ENCODE measurements around the gene RFX1. TPM values are rescaled to one million over a fixed set of nuclear protein-coding genes. Genes with fewer than 3 reads are reported as not detected.
A peak's percentile ranks its signal among the peaks of the same experiment; 100 is the strongest.
"Not testable (repeated sequence)": the region's sequence is repeated elsewhere in the genome, so short reads cannot be mapped to it uniquely, and the experiment has no call there.

RFX1 gene
- total RNA-seq, 2 donors from 2014 or later = 7.5 to 7.8 TPM

DNA sequence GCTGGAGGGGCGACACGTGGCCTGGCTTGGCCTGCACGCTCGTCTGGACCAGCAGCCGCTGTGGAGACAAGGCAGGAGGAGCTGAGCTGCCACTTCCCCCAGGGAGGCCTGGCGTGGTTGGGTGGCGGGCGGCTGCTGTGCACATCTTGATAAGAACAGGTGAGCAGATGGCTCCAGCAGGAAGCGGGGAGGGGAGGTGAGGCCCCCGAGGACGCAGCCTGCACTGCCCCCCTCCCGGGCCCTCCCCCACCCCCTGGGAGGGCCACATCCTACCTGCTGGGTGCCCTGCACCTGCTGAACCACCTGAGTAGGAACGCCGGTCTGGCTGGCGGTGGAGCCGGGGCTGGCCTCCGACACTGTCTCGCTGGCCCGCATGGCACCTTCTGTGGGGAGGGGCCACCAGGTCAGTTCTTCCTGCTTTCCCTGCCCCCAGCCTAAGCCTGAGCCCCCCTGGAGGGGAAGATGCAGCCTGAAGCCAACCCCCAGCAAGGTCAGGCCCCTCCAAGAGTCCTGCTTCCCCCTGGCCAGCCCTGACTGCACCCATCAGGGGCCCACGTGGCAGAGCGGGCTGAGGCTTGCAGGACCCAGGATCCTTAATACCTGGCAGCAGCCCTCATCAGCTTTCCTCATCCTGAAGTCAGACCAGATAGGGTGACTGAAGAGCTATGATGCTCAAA, 22.8 kb downstream of the RFX1 start:
- intact Hi-C loops (cut with DNase I) = no loop called here

DNA sequence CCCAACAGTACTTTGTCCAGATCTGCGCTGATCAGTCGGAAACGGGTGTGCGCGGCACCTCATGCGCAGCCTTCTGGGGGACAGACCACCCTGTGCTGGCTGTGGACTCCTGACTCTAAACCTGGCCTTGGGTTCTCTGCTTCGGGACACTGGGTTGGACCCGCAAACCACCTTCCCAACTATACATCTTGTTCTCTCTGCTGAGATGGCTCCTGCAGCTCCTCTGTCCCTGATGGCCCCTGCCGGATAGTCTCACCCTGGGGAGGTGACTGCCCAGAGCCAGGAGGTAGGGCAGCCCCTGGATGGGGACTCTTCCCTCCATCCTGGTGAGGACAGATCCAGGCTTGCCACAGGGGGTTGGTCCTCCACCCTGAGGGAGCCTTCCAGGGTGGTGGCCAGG, 23.3 kb downstream of the RFX1 start:
- intact Hi-C loops (cut with DNase I) = no loop called here

More for the DNA sequence above, 22.8 kb downstream of the RFX1 start:
- DNase-seq (ENCODE audit: low spot score) = no peak

DNA sequence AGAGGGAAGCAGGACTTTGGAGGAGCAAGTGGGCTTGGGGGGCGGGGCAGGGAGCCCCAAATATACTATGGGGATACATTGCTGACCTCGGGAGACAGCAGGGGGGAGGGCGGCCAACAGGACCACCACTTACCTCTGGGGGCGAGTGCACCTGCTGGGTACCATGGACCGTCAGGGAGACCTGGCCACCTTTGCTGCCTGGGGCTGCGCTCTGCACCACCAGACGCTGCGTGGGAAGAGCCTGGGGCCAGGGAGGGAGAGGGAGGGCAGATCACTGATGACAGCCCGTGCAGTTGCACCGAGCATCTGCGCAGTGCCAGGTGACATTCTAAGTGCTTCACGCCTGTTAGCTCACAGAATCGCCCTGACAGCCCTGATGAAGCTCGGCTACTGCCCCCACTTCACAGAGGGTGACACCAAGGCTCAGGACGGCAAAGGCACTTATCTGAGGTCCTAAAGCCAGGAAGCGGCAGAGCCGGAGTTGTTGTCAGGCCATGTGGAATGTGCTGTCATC, 24.1 kb downstream of the RFX1 start:
- intact Hi-C loops (cut with DNase I) = no loop called here

More for the DNA sequence above, 23.3 kb downstream of the RFX1 start:
- DNase-seq (ENCODE audit: low spot score) = no peak

DNA sequence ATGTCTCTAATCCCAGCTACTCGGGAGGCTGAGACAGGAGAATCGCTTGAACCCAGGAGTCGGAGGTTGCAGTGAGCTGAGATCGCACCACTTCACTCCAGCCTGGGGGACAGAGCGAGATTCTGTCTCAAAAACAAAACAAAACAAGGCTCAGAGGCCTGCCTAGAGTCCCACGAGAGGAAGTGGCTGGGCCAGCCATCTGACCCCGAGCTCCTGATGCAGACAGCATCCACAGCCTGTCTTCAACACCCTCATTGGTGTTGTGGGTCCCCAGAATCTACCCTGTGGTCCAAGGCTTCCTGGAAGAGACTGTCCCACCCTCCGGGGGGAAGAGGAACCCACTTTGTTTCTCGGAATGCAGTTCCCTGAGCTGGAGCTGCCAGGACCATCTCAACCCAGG, 24.7 kb downstream of the RFX1 start:
- intact Hi-C loops (cut with DNase I) = no loop called here
- DNase-seq (ENCODE audit: low spot score) = no peak

More for the DNA sequence above, 24.1 kb downstream of the RFX1 start:
- no peak for DNase-seq (ENCODE audit: low spot score)

DNA sequence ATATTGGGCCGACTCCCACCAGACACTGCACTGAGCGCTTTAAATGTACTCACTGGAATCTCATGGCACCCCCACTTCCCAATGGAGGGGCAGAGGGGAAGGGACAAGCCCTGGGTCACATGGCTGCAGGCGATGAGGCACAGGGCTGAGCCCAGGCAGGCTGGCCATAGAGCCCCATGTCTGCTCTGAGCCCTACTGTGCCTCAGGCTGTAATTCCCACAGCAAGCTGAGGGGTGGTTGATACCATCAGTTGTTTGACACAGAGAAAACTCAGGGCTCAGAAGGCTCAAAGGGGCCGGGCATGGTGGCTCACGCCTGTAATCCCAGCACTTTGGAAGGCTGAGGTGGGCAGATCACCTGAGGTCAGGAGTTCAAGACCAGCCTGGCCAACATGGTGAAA, 25.1 kb downstream of the RFX1 start:
- intact Hi-C loops (cut with DNase I) = no loop called here
- no peak for DNase-seq (ENCODE audit: low spot score)

DNA sequence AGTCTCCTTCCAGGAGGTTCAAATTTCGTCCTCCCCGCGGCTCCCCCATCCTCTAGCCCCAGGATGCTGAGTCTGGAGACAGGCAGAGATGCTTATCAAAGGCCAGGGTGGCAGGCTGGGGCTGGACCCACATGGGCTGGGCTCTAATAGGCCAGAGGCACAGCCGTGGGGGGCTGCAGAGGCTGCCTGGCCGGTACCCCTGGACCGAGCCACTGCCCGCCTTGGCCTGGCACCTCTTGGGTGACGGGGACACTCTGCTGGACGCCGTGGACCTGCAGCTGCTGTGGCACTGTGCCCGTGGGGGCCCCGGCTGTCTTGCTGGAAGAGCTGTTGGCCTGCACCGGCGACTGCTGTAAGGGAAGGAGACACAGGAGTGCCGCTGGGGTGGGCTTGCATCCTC, 25.8 kb downstream of the RFX1 start:
- intact Hi-C loops (cut with DNase I) = no loop called here
- DNase-seq (ENCODE audit: low spot score) = no peak

- intact Hi-C loops (cut with DNase I) = no loop called here
- no peak for DNase-seq (ENCODE audit: low spot score)
Observed at GRCh38 chr19:13979686-13980085, 26.4 kb downstream of the RFX1 start.

DNA sequence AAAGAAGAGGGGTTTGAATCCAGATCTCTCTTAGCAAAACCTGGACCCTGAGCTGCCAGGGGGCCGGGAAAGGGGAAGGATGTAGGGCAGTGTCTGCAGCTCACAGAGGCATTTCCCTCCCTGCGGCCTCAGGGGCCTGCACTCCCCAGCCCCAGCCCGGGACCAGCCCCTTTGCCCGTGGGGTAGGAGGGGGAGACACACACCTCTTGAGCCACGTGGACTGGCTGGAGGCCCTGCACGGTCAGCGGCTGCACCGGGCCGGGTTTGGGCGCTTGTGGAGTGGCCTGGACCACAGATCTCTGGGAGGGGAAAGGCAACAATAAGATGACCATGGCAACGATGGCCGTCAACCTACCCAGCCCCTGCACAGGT, 26.9 kb downstream of the RFX1 start:
- intact Hi-C loops (cut with DNase I) = no loop called here
- no peak for DNase-seq (ENCODE audit: low spot score)

GRCh38 chr19:13978351-13979243, 27.5 kb downstream of the RFX1 start:
- intact Hi-C loops (cut with DNase I) = no loop called here
- peak; percentile 93 for DNase-seq (ENCODE audit: low spot score)

GRCh38 chr19:13977803-13978202, 28.3 kb downstream of the RFX1 start:
- no peak for DNase-seq (ENCODE audit: low spot score)
- intact Hi-C loops (cut with DNase I) = no loop called here

GRCh38 chr19:13976446-13976845, 29.7 kb downstream of the RFX1 start:
- DNase-seq (ENCODE audit: low spot score) = no peak
- intact Hi-C loops (cut with DNase I) = no loop called here

- intact Hi-C loops (cut with DNase I) = no loop called here
- no peak for DNase-seq (ENCODE audit: low spot score)
Observed at GRCh38 chr19:13975870-13976269, 30.2 kb downstream of the RFX1 start.

GRCh38 chr19:13974073-13974472, 32.0 kb downstream of the RFX1 start:
- intact Hi-C loops (cut with DNase I) = loop anchor here in 1 of 2 donors (1.0 kb wide), 1 partner anchor 22 kb away; the partner anchor contains the start of gene DCAF15

GRCh38 chr19:13973479-13973878, 32.6 kb downstream of the RFX1 start:
- intact Hi-C loops (cut with DNase I); DNase-seq (ENCODE audit: low spot score): not testable (repeated sequence)

More at GRCh38 chr19:13974073-13974472, 32.0 kb downstream of the RFX1 start:
- DNase-seq (ENCODE audit: low spot score) = no peak

- no peak for DNase-seq (ENCODE audit: low spot score)
- intact Hi-C loops (cut with DNase I) = no loop called here
Observed at GRCh38 chr19:13972368-13973155, 33.6 kb downstream of the RFX1 start.

DNA sequence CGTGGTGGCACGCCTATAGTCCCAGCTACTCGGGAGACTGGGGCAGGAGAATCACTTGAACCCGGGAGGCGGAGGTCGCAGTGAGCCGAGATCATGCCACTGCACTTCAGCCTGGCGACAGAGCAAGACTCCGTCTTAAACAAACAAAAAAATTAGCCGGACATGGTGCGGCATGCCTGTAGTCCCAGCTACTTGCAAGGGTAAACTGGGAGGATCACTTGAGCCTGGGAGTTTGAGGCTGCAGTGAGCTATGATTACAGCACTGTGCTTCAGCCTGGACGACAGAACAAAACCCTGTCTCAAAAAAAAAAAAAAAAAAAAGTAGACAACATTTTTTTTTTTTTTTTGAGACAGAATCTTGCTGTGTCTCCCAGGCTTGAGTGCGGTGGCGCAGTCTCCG, 34.3 kb downstream of the RFX1 start:
- DNase-seq (ENCODE audit: low spot score); intact Hi-C loops (cut with DNase I): not testable (repeated sequence)

- intact Hi-C loops (cut with DNase I) = no loop called here
- no peak for DNase-seq (ENCODE audit: low spot score)
Observed at GRCh38 chr19:13969897-13970296, 36.2 kb downstream of the RFX1 start.

DNA sequence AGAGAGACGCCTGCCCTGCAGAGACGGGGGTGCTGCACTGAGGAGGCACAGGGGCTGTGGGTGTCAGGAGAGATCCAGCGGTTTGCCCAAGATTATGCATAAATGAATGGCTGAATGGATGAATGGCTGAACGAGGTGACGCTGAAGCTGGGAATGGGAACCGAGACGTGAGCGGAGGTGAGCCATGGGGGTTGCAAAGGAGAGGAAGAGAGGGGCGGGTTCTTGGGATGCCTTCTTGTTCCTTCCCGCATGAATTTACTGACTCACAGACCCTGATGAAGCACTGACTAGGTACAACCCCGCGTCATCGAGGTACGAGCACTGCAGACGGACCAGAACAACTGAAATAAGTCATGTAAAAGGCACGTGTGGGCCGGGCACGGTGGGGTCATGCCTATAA, 37.1 kb downstream of the RFX1 start:
- intact Hi-C loops (cut with DNase I) = no loop called here
- no peak for DNase-seq (ENCODE audit: low spot score)

DNA sequence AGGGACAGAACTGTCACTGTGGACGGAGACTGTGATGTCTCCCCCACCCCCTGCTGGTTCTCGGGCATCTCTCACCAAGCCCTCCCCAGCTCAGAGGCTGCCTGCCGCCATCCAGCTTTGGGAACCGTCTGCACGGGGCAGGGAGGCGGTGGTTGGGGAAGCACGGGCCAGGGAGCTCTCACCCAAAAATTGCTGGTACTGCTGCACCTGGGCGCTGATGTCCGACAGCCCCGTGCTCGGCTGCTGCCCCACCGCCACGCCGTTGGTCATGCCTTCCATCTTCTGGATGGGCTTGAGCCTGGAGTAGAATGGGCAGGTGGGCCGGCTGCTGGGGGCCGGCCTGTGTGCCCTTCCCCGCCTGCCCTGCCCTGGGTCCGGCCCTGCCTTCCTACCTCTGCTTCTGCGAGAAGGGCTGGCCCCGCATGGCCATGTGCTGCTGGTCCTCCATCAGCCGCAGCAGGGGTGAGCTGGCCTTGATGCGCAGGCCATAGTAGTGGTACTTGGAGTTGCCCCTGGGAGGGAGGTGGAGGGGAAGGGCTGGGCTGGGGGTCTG, 37.7 kb downstream of the RFX1 start:
- intact Hi-C loops (cut with DNase I) = no loop called here

More for the DNA sequence above, 37.7 kb downstream of the RFX1 start:
- no peak for DNase-seq (ENCODE audit: low spot score)
